Fibroblast of lung (primary cell): Measurements from ENCODE around the gene CBY2.

ENCODE experiments used
- CTCF ChIP-seq, 2 donors: IDR thresholded peaks in 1 of 2; conservative IDR thresholded peaks in 1 of 2; 1 replicate in 1 of 2; 2 replicates in 1 of 2; pipeline ENCODE4 v1.5.1; 2011 to 2012; ENCODE audit warnings: low read length in 2 of 2, control low read depth in 1 of 2, inconsistent platforms in 1 of 2, low read depth in 1 of 2, mild to moderate bottlenecking in 1 of 2
- EZH2 ChIP-seq: IDR thresholded peaks from 2 replicates; pipeline ENCODE4 v1.5.1; 2012; ENCODE audit warnings: low read length, control low read depth, mild to moderate bottlenecking; ENCODE audit errors: missing control alignments

GRCh38 chr13:45700971-45701900 lies 884 bp upstream of the CBY2 start:
- TF ChIP-seq CTCF (conservative IDR thresholded peaks at IDR 0.05 in 1 of 2, IDR thresholded peaks at IDR 0.05 in 1 of 2; ENCODE audit: low read depth in 1 of 2, low read length in 2 of 2) = no peak
- TF ChIP-seq EZH2 = no peak
